Measurements from ENCODE around the gene BCL3.

Gene BCL3

GRCh38 chr19:44741841-44742329 is 6.6 kb upstream of the BCL3 start:
- no peak for DNase-seq (ENCODE audit: low spot score)
- in situ Hi-C loops (cut with MboI; ENCODE audit: low pct_unique_long_range_greater_than_20kb, low sequenced_read_pairs, unreplicated experiment), result no loop called here
- TF ChIP-seq CTCF (IDR thresholded peaks at IDR 0.05; ENCODE audit: extremely low read depth, insufficient read depth, missing control alignments), result no peak

- TF ChIP-seq CTCF (IDR thresholded peaks at IDR 0.05; ENCODE audit: extremely low read depth, insufficient read depth, missing control alignments), result no peak
- in situ Hi-C loops (cut with MboI; ENCODE audit: low pct_unique_long_range_greater_than_20kb, low sequenced_read_pairs, unreplicated experiment), result no loop called here
- DNase-seq (ENCODE audit: low spot score), result no peak
These were observed 6.0 kb upstream of the BCL3 start for GRCh38 chr19:44742330-44743061.

- in situ Hi-C loops (cut with MboI; ENCODE audit: low pct_unique_long_range_greater_than_20kb, low sequenced_read_pairs, unreplicated experiment), result no loop called here
- no peak for TF ChIP-seq CTCF (IDR thresholded peaks at IDR 0.05; ENCODE audit: extremely low read depth, insufficient read depth, missing control alignments)
- no peak for DNase-seq (ENCODE audit: low spot score)
These were observed 3.6 kb upstream of the BCL3 start for GRCh38 chr19:44744871-44745332.

GRCh38 chr19:44745341-44745831 is 3.1 kb upstream of the BCL3 start:
- DNase-seq (ENCODE audit: low spot score), result no peak
- in situ Hi-C loops (cut with MboI; ENCODE audit: low pct_unique_long_range_greater_than_20kb, low sequenced_read_pairs, unreplicated experiment), result no loop called here
- no peak for TF ChIP-seq CTCF (IDR thresholded peaks at IDR 0.05; ENCODE audit: extremely low read depth, insufficient read depth, missing control alignments)

GRCh38 chr19:44745887-44746600 is 2.5 kb upstream of the BCL3 start:
- no peak for TF ChIP-seq CTCF (IDR thresholded peaks at IDR 0.05; ENCODE audit: extremely low read depth, insufficient read depth, missing control alignments)
- in situ Hi-C loops (cut with MboI; ENCODE audit: low pct_unique_long_range_greater_than_20kb, low sequenced_read_pairs, unreplicated experiment), result no loop called here
- DNase-seq (ENCODE audit: low spot score), result no peak

- TF ChIP-seq CTCF (IDR thresholded peaks at IDR 0.05; ENCODE audit: extremely low read depth, insufficient read depth, missing control alignments), result no peak
- no peak for DNase-seq (ENCODE audit: low spot score)
- in situ Hi-C loops (cut with MboI; ENCODE audit: low pct_unique_long_range_greater_than_20kb, low sequenced_read_pairs, unreplicated experiment), result no loop called here
These were observed 1.9 kb upstream of the BCL3 start for GRCh38 chr19:44746616-44746945.
